Germinal center (tissue), 1 donor: Measurements from ENCODE around the gene TMPRSS11E.
"Not testable (repeated sequence)": the region's sequence is repeated elsewhere in the genome, so short reads cannot be mapped to it uniquely, and the experiment has no call there.

Source experiments
- DNase-seq: peaks from one replicate; pipeline ENCODE4 v3.0.0; 2012; ENCODE audit warnings: mixed read lengths, low spot score

The TMPRSS11E gene

GRCh38 chr4:68462691-68463090, 15.4 kb downstream of the TMPRSS11E start:
- no peak for DNase-seq

DNA sequence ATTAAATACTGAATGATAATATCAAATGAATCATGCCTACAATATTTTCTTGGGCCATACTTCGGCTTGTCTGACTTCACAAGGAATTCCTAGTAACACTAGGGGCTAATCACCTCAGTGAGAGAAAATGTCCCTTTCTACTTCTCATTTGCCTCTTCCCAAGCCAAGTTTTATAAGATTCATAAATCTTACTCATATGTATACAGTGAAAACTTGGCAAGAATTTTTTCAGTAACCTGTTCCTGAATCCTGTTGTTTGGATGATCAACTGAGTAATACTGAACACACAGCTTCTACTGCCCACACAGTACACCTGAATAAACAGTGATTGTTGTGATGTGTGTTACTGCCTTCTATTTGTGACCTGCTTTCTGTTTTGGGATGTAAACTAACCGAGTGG, 16.5 kb downstream of the TMPRSS11E start:
- no peak for DNase-seq

- no peak for DNase-seq
These were observed 17.8 kb downstream of the TMPRSS11E start for GRCh38 chr4:68465058-68465457.

DNA sequence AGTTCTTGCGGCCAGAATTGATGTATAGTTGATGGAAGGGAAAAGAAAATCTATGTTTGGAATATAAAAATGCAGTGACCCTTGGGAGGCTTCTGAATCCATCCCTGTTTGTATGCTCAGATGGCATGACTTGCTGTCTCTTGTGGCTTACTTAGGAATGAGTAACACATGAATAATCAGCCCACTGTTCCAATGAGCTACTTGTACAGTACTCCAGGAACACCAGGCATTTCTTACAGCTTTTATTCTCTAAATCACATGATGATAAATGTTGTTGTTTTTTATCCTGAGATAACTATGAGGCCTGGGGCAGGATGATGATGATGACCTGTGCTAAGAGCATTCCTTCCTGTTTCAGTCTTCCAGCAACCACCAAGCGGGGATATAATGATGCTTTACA, 18.9 kb downstream of the TMPRSS11E start:
- no peak for DNase-seq

DNA sequence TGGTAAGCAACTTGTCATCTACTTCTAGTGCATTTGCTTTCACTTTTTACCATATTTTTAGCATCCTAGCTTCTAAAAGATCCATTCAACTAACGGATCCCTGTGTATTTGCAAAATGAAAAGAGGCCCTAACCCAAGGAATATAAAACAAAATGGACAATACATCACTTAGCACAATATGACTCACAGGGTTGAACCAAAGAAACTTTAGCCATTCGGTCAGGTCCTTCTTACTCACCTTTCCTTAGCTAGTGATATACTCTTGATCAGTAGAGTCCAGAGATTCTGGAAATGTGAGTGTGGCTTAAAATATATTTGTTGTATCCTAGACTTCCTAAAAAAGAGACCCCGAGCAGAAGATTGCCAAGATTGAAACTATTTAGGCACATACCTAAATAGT, 19.5 kb downstream of the TMPRSS11E start:
- DNase-seq: no peak

- DNase-seq: no peak
These were observed 22.2 kb downstream of the TMPRSS11E start for GRCh38 chr4:68469482-68469881.

- DNase-seq: no peak
These were observed 28.9 kb downstream of the TMPRSS11E start for GRCh38 chr4:68476191-68476590.

- DNase-seq: no peak
These were observed 42.1 kb downstream of the TMPRSS11E start for GRCh38 chr4:68489338-68489737.

- DNase-seq: no peak
These were observed 43.7 kb downstream of the TMPRSS11E start for GRCh38 chr4:68490826-68491457.

DNA sequence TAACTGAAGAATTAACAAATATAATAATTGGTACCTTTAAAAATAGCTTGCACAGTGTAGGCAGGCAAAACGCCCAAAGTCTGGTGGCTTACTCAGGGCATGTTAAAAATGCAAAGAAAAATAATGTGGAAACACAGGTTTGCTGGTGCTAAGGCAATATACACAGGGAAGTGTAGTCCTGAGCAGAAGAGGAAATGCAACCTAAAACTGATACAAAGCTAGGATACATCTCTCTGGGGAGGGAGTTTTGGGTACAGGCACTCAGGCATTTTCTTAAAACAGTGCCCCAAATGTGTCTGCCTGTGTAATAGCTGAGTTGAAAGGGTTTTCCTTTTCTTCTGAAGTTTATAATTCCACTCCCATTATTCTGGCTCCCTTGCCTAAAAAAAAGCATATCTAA, 47.4 kb downstream of the TMPRSS11E start:
- DNase-seq: no peak

GRCh38 chr4:68498413-68499007, 51.2 kb downstream of the TMPRSS11E start:
- peak; percentile 20 for DNase-seq

DNA sequence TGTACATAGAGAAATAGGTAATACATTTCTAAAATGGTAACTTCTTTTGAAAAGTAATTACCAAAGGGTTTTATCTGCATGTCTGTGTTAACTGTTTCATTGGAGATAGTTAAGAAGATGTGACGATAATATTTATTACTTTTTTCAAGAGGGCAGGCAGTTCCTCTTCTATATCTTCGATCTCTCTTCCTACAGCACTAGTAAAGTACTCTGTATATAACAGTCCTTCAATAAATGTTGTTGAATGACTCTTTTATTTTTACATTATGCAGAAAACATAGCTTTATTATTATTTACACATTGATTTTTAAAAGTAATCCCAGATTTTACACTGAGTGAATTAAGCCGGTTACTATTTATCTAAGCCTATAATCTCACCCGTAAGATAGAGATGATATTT, 51.8 kb downstream of the TMPRSS11E start:
- DNase-seq: no peak

DNA sequence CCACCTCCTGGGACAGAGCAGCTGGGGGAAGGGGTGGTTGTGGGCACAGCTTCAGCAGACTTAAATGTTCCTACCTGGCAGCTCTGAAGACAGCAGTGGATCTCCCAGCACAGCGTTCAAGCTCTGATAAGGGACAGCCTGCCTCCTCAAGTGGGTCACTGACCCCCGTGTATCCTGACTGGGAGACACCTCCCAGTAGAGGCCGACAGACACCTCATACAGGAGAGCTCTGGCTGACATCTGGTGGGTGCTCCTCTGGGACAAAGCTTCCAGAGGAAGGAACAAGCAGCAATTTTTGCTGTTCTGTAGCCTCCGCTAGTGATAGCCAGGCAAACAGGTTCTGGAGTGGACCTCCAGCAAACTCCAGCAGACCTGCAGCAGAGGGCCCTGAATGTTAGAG, 56.2 kb downstream of the TMPRSS11E start:
- DNase-seq: not testable (repeated sequence)

- DNase-seq: not testable (repeated sequence)
These were observed 57.6 kb downstream of the TMPRSS11E start for GRCh38 chr4:68504836-68505235.

DNA sequence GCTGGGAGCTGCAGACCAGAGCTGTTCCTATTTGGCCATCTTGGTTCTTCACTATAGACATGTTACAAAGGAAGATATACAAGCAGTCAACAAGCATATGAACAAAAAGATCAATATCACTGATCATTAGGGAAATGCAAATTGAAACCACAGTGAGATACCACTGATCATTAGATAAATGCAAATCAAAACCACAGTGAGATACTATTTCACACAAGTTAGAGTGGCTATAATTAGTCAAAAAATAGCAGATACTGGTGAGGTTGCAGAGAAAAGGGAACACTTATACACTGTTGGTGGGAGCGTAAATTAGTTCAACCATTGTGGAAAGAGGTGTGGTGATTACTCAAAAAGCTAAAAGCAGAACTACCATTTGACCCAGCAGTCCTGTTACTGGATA, 58.2 kb downstream of the TMPRSS11E start:
- DNase-seq: not testable (repeated sequence)

DNA sequence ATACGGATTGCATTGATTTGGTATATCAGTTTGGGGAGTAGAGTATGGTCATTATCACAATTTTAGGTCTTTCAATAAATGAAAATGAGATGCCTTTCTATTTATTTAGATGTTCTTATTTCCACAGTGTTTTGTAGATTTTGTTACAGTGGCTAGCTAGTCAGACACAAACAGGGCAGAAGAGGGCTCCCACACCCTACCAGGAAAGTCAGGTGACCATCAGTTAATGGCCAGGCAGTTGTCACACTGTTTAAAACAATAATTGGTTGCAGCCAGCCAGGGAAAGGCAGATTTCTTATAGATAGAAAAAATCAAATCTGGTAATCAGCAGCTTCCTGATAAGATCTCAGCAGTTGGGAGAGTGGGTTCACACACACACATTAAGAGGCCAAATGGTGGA, 71.6 kb downstream of the TMPRSS11E start:
- no peak for DNase-seq

DNA sequence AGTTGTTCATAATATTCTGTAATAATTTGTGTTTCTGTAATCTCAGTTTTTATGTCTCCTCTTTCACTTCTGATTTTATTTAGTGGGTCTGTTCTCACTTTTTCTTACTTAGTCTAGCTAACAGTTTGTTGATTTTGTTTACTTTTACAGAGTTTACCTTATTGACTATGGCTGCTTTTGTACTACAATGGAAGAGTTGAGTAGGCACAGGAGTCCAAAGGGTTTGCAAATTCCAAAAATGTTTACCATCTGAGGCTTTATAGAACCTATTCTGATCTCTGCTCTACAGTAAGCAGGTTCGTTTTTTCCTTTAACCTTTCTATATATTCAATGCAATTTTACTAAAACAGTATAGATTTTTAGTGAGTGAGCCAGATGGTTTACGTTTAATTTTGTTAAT, 73.7 kb downstream of the TMPRSS11E start:
- DNase-seq: no peak

DNA sequence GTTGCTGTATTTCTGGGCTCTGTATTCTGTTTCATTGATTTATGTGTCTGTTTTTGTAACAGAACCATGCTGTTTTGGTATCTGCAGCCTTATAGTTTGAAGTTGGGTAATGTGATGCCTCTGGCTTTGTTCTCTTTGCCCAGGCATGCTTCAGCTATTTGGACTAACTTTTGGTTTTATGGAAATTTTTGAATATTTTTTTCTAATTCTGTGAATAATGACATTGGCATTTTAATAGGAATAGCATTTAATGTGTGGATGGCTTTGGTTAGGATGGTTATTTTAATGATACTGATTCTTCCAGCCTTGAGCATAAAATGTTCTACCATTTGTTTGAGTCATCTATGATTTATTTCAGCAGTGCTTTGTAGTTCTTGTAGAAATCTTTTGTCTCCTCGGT, 75.0 kb downstream of the TMPRSS11E start:
- not testable (repeated sequence) for DNase-seq

DNA sequence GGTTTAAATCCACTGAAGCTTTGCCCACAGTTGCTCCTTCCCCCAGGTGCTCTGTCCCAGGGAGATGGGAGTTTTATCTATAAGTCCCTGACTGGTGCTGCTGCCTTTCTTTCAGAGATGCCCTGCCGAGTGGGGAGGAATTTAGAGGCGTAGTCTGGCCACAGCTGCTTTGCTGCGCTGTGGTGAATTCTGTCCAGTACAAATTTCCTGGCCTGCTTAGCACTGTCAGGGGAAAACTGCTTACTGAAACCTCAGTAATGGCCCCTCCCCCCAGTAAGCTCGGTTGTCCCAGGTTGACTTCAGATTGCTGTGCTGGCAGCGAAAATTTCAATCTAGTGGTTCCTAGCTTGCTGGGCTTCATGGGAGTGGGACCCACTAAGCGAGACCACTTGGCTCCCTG, 88.7 kb downstream of the TMPRSS11E start:
- DNase-seq: no peak

GRCh38 chr4:68536375-68536774, 89.1 kb downstream of the TMPRSS11E start:
- no peak for DNase-seq

- not testable (repeated sequence) for DNase-seq
These were observed 95.5 kb downstream of the TMPRSS11E start for GRCh38 chr4:68542742-68543141.
